Activated CD8-positive, alpha-beta T cell treated with anti-CD3 and anti-CD28 coated beads for 36 hours (primary cell): ENCODE results near the gene MAML1. TPM values are rescaled to one million over a fixed set of nuclear protein-coding genes. Genes with fewer than 3 reads are reported as not detected.
A peak's percentile ranks its signal among the peaks of the same experiment; 100 is the strongest.

Experiments used
- ATAC-seq: fragments of 200-7000 bp; cut with Tn5 transposase; one replicate; pipeline ENCODE4 v1.10.0; 2021; ENCODE audit warnings: mild to moderate bottlenecking, moderate library complexity
- CTCF ChIA-PET: fragments of 350-600 bp; sonication (Branson Sonifier 250); formaldehyde crosslinking; loops from one replicate; lab custom pipeline; 2021; ENCODE audit warnings: antibody characterized with exemption; lab: Charles Lee
- POLR2A ChIA-PET: fragments of 350-600 bp; sonication (Branson Sonifier 250); formaldehyde crosslinking; loops from one replicate; lab custom pipeline; 2021; ENCODE audit warnings: antibody characterized with exemption; lab: Charles Lee
- DNase-seq: peaks from one replicate; pipeline ENCODE4 v3.0.0-alpha.2; 2020
- H3K27ac Mint-ChIP-seq: one replicate; pipeline ENCODE4 v1.8.0; 2021; ENCODE audit warnings: mild to moderate bottlenecking, mixed read lengths
- H3K27me3 Mint-ChIP-seq: one replicate; pipeline ENCODE4 v1.8.0; 2021; ENCODE audit warnings: mixed read lengths
- H3K36me3 Mint-ChIP-seq: one replicate; pipeline ENCODE4 v1.8.0; 2021; ENCODE audit warnings: low read depth, mixed read lengths
- H3K4me1 Mint-ChIP-seq: one replicate; pipeline ENCODE4 v1.8.0; 2021; ENCODE audit warnings: low read depth, mixed read lengths
- H3K4me3 Mint-ChIP-seq: one replicate; pipeline ENCODE4 v1.8.0; 2021; ENCODE audit warnings: mild to moderate bottlenecking, moderate library complexity, mixed read lengths
- H3K9me3 Mint-ChIP-seq: one replicate; pipeline ENCODE4 v1.8.0; 2021; ENCODE audit warnings: mixed read lengths
- intact Hi-C: fragments of 100-400 bp; cut with micrococcal nuclease; formaldehyde crosslinking; loops from one replicate; pipeline ENCODE4 v1.10.0; 2022
- total RNA-seq, 2 experiments: library from RNA; stranded (reverse); gene quantifications; one replicate each; pipeline ENCODE4 v1.2.3, GENCODE V29; 2021
- TF ChIP-seq, protein P1 (sequence below): fragments of 200-600 bp; IDR thresholded peaks from one replicate; pipeline ENCODE4 v1.8.0; 2022; ENCODE audit warnings: antibody characterized with exemption, mild to moderate bottlenecking

Gene MAML1
- total RNA-seq, 2 experiments from 2014 or later: 26.1 to 26.6 TPM

DNA sequence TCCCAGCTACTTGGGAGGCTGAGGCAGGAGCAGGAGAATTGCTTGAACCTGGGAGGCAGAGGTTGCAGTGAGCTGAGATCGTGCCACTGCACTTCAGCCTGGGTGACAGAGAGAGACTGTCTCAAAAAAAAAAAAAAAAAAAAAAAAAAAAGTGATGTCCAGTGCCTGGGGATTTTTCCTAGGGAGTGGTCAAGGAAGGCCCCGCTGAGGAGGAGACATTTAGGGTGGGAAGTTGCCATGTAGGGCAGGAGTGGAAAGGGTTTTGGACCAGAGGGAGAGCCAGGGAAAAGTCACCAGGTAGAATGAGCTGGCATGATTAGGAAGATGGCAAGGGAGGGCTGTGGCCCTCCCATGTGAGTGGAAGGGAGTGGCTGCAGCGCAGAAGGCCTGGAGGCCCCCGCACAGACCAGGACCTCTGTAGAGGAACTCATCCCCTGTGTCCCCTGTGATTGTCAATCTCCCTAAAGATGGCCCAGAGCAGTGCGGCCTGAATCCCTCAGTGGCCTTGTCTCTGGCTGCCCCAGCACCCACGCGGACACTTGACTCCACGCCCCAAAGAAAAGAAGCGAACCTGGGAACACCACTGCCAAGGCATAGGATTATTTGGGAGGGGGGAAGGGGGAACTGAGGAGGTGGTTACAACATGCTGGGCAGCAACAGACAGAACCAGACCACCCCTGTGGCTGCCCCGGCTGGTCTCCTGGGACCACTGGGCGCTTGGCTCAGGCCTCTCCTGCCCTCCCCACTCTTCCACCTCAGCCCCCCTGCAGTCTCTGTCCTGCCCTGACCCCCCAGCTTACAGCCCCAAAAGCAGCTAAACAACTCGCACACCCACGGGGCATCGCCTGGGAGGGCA, 85.5 kb downstream of the MAML1 start:
- H3K4me1 Mint-ChIP-seq: peaks cover 35% of the 10 kb centered on the region
- TF ChIP-seq, protein P1, sequence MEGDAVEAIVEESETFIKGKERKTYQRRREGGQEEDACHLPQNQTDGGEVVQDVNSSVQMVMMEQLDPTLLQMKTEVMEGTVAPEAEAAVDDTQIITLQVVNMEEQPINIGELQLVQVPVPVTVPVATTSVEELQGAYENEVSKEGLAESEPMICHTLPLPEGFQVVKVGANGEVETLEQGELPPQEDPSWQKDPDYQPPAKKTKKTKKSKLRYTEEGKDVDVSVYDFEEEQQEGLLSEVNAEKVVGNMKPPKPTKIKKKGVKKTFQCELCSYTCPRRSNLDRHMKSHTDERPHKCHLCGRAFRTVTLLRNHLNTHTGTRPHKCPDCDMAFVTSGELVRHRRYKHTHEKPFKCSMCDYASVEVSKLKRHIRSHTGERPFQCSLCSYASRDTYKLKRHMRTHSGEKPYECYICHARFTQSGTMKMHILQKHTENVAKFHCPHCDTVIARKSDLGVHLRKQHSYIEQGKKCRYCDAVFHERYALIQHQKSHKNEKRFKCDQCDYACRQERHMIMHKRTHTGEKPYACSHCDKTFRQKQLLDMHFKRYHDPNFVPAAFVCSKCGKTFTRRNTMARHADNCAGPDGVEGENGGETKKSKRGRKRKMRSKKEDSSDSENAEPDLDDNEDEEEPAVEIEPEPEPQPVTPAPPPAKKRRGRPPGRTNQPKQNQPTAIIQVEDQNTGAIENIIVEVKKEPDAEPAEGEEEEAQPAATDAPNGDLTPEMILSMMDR: no peak
- DNase-seq (no peak), ATAC-seq (no peak)
- peak overlapping the region; percentile 83 for H3K27ac Mint-ChIP-seq
- no peaks in the 10 kb centered on the region for H3K9me3 Mint-ChIP-seq
- ChIA-PET POLR2A (interaction anchor here (0.6 to 3.0 kb wide), 3 partner anchors 10 to 277 kb away, joined by 3 to 16 read pairs (median 4); no protein-coding TSS in a partner anchor), CTCF (interaction anchor here (2.6 kb wide), 1 partner anchor 16 kb away, joined by 9 read pairs; no protein-coding TSS in a partner anchor)
- intact Hi-C loops: no loop called here
- no peaks in the 10 kb centered on the region for H3K27me3 Mint-ChIP-seq
- H3K36me3 Mint-ChIP-seq: peaks cover 20% of the 10 kb centered on the region
- H3K4me3 Mint-ChIP-seq: peak overlapping the region; percentile 78

- POLR2A ChIA-PET: interaction anchor here (1.0 to 4.1 kb wide), 5 partner anchors 10 to 198 kb away, joined by 3 to 25 read pairs (median 4); partner anchors contain the start of gene MGAT4B
- Mint-ChIP-seq H3K4me3 (peak overlapping the region; percentile 78), H3K36me3 (peaks cover 23% of the 10 kb centered on the region), H3K9me3 (no peaks in the 10 kb centered on the region), H3K27ac (peak overlapping the region; percentile 83), H3K27me3 (no peaks in the 10 kb centered on the region), H3K4me1 (peaks cover 39% of the 10 kb centered on the region)
- intact Hi-C loops: no loop called here
- TF ChIP-seq, protein P1: no peak
- DNase-seq (peak; percentile 96), ATAC-seq (peak; percentile 71)
- CTCF ChIA-PET: interaction anchor here (1.7 to 2.6 kb wide), 2 partner anchors 17 to 56 kb away, joined by 3 to 9 read pairs; no protein-coding TSS in a partner anchor
These were observed 86.2 kb downstream of the MAML1 start for GRCh38 chr5:179818746-179819295.

- peaks cover 40% of the 10 kb centered on the region for H3K4me1 Mint-ChIP-seq
- ATAC-seq (peak; percentile 17), DNase-seq (peak; percentile 68)
- H3K36me3 Mint-ChIP-seq: peaks cover 25% of the 10 kb centered on the region
- POLR2A ChIA-PET: interaction anchor here (1.0 to 4.1 kb wide), 8 partner anchors 9 to 198 kb away, joined by 3 to 25 read pairs (median 4); partner anchors contain the start of genes HNRNPH1 and MGAT4B
- no peaks in the 10 kb centered on the region for H3K27me3 Mint-ChIP-seq
- CTCF ChIA-PET: interaction anchor here (1.2 to 1.7 kb wide), 4 partner anchors 8 to 56 kb away, joined by 3 to 7 read pairs (median 4); no protein-coding TSS in a partner anchor
- no peaks in the 10 kb centered on the region for H3K9me3 Mint-ChIP-seq
- H3K27ac Mint-ChIP-seq: peak overlapping the region; percentile 92
- TF ChIP-seq, protein P1: no peak
- intact Hi-C loops: no loop called here
- peak overlapping the region; percentile 94 for H3K4me3 Mint-ChIP-seq
These were observed 86.9 kb downstream of the MAML1 start for GRCh38 chr5:179819296-179820126.

- H3K36me3 Mint-ChIP-seq: peaks cover 29% of the 10 kb centered on the region
- ATAC-seq: no peak
- H3K4me3 Mint-ChIP-seq: peak overlapping the region; percentile 94
- peak overlapping the region; percentile 92 for H3K27ac Mint-ChIP-seq
- no peak for DNase-seq
- CTCF ChIA-PET: interaction anchor here (1.2 to 1.7 kb wide), 4 partner anchors 8 to 57 kb away, joined by 3 to 7 read pairs (median 4); no protein-coding TSS in a partner anchor
- POLR2A ChIA-PET: interaction anchor here (1.1 to 4.1 kb wide), 6 partner anchors 8 to 197 kb away, joined by 4 to 25 read pairs (median 6); partner anchors contain the start of genes HNRNPH1 and MGAT4B
- H3K4me1 Mint-ChIP-seq: peaks cover 43% of the 10 kb centered on the region
- intact Hi-C loops: no loop called here
- TF ChIP-seq, protein P1: no peak
- no peaks in the 10 kb centered on the region for H3K9me3 Mint-ChIP-seq
- H3K27me3 Mint-ChIP-seq: no peaks in the 10 kb centered on the region
These were observed 87.5 kb downstream of the MAML1 start for GRCh38 chr5:179820127-179820482.
